ENCODE measurements around the gene HEPHL1. TPM values are rescaled to one million over a fixed set of nuclear protein-coding genes. Genes with fewer than 3 reads are reported as not detected.

Gene HEPHL1
- total RNA-seq, 4 donors from 2014 or later: not detected

DNA sequence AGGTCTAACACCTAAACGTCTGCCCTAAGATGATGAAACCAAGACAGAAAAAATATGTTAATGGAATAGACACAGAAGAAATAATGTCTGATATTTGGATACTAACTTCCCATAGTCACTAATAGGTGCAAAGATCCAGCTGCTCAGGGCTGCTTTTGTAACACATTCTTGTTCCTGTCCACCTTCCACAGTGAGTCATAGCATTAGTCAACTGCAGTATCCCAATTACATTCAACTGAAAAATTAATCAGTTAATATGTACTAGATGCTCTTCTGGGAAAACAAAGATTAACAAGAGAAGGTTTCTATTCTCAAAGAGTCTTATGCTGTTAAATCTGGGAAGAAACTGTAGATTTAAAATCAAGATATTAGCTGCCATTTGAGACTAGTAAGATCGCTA lies 47.6 kb downstream of the HEPHL1 start:
- intact Hi-C loops (cut with DNase I; ENCODE audit: low total_unique reads): no loop called here
- H3K9me3 ChIP-seq: no peaks in the 10 kb centered on the region
- DNase-seq: no peak
- no peaks in the 10 kb centered on the region for H3K36me3 ChIP-seq
- no peak for TF ChIP-seq POLR2A (IDR thresholded peaks at IDR 0.05)
- TF ChIP-seq, protein P1, sequence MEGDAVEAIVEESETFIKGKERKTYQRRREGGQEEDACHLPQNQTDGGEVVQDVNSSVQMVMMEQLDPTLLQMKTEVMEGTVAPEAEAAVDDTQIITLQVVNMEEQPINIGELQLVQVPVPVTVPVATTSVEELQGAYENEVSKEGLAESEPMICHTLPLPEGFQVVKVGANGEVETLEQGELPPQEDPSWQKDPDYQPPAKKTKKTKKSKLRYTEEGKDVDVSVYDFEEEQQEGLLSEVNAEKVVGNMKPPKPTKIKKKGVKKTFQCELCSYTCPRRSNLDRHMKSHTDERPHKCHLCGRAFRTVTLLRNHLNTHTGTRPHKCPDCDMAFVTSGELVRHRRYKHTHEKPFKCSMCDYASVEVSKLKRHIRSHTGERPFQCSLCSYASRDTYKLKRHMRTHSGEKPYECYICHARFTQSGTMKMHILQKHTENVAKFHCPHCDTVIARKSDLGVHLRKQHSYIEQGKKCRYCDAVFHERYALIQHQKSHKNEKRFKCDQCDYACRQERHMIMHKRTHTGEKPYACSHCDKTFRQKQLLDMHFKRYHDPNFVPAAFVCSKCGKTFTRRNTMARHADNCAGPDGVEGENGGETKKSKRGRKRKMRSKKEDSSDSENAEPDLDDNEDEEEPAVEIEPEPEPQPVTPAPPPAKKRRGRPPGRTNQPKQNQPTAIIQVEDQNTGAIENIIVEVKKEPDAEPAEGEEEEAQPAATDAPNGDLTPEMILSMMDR (IDR thresholded peaks at IDR 0.05): no peak
- H3K27ac ChIP-seq: no peak overlapping the region
- no peaks in the 10 kb centered on the region for H3K4me1 ChIP-seq
- no peak overlapping the region for H3K4me3 ChIP-seq
- H3K27me3 ChIP-seq: no peaks in the 10 kb centered on the region

DNA sequence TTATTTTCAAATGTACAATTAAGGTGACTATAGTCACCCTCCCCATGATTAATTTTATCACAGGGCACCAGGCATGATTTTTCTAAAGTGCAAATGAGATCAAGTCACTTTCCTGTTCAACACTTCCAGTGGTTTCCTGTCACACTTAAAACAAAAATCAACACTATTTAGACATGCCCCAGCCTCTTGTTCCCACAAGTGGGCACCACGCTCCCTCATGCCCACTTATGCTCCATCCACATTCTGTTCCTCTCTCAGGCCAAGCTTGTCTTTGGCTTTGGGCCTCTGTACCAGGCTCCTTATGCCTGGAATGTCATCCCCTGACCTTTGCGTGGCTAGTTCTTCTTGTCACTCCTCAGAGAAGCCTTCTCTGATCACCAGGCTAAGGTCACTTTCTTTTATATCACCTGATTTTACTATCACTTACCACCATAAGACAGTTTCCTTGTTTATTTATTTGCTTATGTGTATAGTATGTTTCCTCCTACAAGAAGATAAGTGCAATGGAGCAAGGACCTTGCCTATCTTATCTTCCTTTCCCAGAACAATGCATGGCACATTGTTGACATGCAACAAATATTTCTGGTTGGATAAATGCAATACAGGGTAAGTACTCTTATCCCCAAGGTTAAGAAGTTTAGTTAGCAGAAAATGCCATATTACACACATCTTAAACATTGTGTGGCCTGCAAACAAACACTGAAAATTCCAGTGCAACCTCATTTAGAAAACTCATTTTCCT lies 56.6 kb downstream of the HEPHL1 start:
- H3K9me3 ChIP-seq: no peaks in the 10 kb centered on the region
- no peak for DNase-seq

DNA sequence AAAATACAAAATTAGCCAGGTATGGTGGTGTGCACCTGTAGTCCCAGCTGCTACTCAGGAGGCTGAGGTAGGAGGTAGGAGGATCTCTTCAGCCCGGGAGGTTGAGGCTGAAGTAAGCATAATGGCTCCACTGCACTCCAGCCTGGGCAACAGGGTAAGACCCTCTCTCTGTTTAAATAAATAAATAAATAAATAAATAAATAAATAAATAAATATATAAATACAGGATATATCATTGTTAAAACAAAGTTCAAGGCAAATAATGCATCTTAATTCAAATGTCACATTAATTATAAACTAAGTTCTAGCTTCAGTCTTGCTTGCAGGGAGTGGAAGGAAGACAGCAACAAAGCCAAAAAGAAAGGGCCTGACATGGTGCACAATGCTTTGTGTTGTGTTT lies 63.0 kb downstream of the HEPHL1 start:
- no peaks in the 10 kb centered on the region for H3K9me3 ChIP-seq
- H3K36me3 ChIP-seq: no peaks in the 10 kb centered on the region
- intact Hi-C loops (cut with DNase I; ENCODE audit: low total_unique reads): no loop called here
- no peaks in the 10 kb centered on the region for H3K4me1 ChIP-seq
- H3K27ac ChIP-seq: no peak overlapping the region
- no peak overlapping the region for H3K4me3 ChIP-seq
- no peaks in the 10 kb centered on the region for H3K27me3 ChIP-seq
- TF ChIP-seq, protein P1 (IDR thresholded peaks at IDR 0.05): no peak
- no peak for TF ChIP-seq POLR2A (IDR thresholded peaks at IDR 0.05)
- no peak for DNase-seq

More for the DNA sequence above, 56.6 kb downstream of the HEPHL1 start:
- intact Hi-C loops (cut with DNase I; ENCODE audit: low total_unique reads): no loop called here
- no peaks in the 10 kb centered on the region for H3K36me3 ChIP-seq
- no peaks in the 10 kb centered on the region for H3K4me1 ChIP-seq
- H3K27ac ChIP-seq: no peak overlapping the region
- TF ChIP-seq POLR2A (IDR thresholded peaks at IDR 0.05): no peak
- TF ChIP-seq, protein P1 (IDR thresholded peaks at IDR 0.05): no peak
- no peak overlapping the region for H3K4me3 ChIP-seq
- no peaks in the 10 kb centered on the region for H3K27me3 ChIP-seq

DNA sequence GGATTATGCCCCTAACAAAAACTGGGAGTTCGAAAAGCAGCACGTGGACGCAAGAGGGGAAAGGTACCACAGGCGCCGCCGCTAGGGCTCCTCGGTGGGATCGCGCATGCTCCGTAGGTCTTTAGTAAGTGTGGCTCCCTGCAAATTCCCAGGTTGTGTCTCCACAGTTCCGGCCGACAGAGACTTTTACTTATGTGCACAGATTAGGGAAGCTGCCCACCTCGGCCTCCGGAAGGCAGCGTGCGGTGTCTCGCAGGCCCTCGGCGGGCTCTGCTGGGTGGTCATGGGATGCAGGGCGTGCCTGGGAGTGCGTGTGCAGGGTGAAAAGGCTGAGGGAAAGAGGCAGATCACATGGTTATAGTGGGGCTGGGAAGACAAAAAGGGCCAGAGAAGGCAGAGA lies 67.8 kb downstream of the HEPHL1 start:
- intact Hi-C loops (cut with DNase I; ENCODE audit: low total_unique reads): no loop called here
- Histone ChIP-seq H3K9me3 (no peaks in the 10 kb centered on the region), H3K36me3 (no peaks in the 10 kb centered on the region), H3K27me3 (no peaks in the 10 kb centered on the region), H3K4me3 (no peak overlapping the region), H3K27ac (no peak overlapping the region), H3K4me1 (no peaks in the 10 kb centered on the region)
- no peak for DNase-seq
- TF ChIP-seq POLR2A (IDR thresholded peaks at IDR 0.05): no peak
- TF ChIP-seq, protein P1 (IDR thresholded peaks at IDR 0.05): no peak

DNA sequence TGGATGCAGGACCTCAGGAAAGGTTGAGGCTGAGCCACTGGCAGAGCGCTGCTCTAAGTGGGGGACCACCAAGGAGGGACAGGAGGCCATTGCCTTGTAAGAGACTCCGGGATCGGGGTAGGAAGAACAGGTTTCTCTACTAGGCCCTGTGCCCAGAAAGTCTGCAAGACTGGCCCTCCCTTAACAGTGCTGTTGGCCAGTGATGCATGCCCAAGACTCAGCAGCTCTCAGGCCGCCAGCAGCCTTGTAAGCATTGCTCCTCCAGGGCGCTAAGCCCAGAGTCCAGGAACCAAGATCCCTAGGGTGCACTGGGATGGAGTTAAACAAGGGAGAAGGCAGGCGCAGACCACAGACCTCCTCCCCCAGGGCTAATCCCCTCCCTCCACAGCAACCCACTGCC lies 68.2 kb downstream of the HEPHL1 start:
- Histone ChIP-seq H3K27ac (no peak overlapping the region), H3K27me3 (no peaks in the 10 kb centered on the region), H3K36me3 (no peaks in the 10 kb centered on the region), H3K9me3 (no peaks in the 10 kb centered on the region), H3K4me3 (no peak overlapping the region), H3K4me1 (no peaks in the 10 kb centered on the region)
- TF ChIP-seq, protein P1 (IDR thresholded peaks at IDR 0.05): no peak
- no peak for TF ChIP-seq POLR2A (IDR thresholded peaks at IDR 0.05)
- intact Hi-C loops (cut with DNase I; ENCODE audit: low total_unique reads): no loop called here
- DNase-seq: no peak
